Measurements from ENCODE around the gene NDUFA3. TPM values are rescaled to one million over a fixed set of nuclear protein-coding genes. Genes with fewer than 3 reads are reported as not detected.

Gene NDUFA3
- polyA plus RNA-seq, 2 of the 4 experiments (the other 2 are of a cell fraction): 43.5 to 190 TPM

DNA sequence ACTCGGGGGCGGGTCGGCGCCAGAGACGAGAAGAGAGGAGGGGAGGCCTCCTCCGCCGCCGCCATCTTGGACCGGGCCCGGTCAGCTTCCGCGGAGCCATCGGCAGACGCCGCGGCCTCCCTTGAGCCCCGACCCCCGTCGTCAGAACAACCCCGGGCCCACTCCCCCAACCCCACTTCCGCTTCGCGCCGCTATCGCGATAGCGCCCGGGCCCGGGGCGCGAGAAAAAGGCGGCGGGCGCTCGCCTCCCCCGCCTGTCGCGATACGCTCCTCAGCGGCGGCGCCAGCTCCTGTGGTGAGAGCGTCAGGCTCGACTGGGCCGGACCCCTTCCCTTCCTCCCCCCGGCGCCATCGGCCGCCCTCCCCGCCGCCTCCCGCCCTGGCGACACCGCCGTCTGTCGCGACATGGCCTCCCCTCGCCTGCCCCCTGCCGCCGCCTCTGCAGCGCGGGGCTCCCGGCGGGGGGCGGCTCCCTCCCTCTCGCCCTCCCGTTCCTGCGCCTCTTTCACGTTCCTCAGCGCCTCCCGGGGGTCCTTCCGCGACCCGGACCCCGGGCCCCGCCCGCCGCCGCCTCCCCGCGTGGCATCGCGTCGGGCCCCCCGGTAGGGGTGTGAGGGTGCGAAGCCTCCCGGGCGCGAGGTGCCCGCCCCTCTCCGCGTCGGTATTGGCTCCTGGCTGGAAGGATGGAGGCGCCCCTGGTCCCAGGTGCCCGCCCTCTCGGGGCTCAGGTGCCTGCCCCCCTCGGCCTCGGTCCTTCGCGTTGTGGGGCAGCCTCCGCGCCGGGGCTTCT, 35.2 kb downstream of the NDUFA3 start, which contains the start of gene CNOT3:
Gene CNOT3 (plus strand): TSS at position 64 of the 790 bp plus-strand sequence. CDS start 5,217 bp downstream, outside the sequence.
- CTCF ChIA-PET: interaction anchor here (1.0 to 2.8 kb wide), 9 partner anchors 11 to 114 kb away, joined by 3 to 9 read pairs (median 4); no protein-coding TSS in a partner anchor
- Histone ChIP-seq H3K4me2 (peak within 1 kb of the TSS; percentile 94), H3K9me3 (no peaks in the 10 kb centered on the region), H3K27ac (peak within 1 kb of the TSS; percentile 94 to 95), H3K4me1 (peaks cover 15% of the 10 kb centered on the region; the same call in 2 of the 3 replicates), H3K4me3 (peak within 1 kb of the TSS; percentile 84)
- POLR2A ChIA-PET: interaction anchor here (0.6 to 3.4 kb wide), 24 partner anchors 9 to 311 kb away, joined by 3 to 51 read pairs (median 8); partner anchors contain the start of genes LENG1, LENG8, MBOAT7 and MYADM
- no peak for FAIRE-seq
- DNase-seq (ENCODE audit: low read depth in 1 of 2, low spot score in 1 of 2): no peak
- no peak for ATAC-seq
- WGBS (ENCODE audit: missing lambda C conversion rate): 0% methylated on average over 8 of the region's 103 CpGs
- TF ChIP-seq SMC3 (IDR thresholded peaks at IDR 0.05) (no peak), CBX2 (IDR thresholded peaks at IDR 0.05; ENCODE audit: borderline replicate concordance, low read depth) (peak; percentile 98), HDAC2 (IDR thresholded peaks at IDR 0.05) (no peak), ESRRA (IDR thresholded peaks at IDR 0.05; ENCODE audit: borderline replicate concordance, low read length) (no peak), RCOR1 (IDR thresholded peaks at IDR 0.05; ENCODE audit: low read depth, low read length) (no peak), NFE2L2 (conservative IDR thresholded peaks at IDR 0.05; ENCODE audit: low read length) (no peak), RAD21 (conservative IDR thresholded peaks at IDR 0.05 in 1 of 2, IDR thresholded peaks at IDR 0.05 in 1 of 2) (no peak), RFX5 (IDR thresholded peaks at IDR 0.05) (no peak), GATA3 (IDR thresholded peaks at IDR 0.05; ENCODE audit: borderline replicate concordance) (no peak), NPAS2 (CRISPR knock-in tag; IDR thresholded peaks at IDR 0.05; ENCODE audit: borderline replicate concordance) (no peak), RARB (CRISPR knock-in tag; IDR thresholded peaks at IDR 0.05) (no peak), KDM5A (IDR thresholded peaks at IDR 0.05) (no peak), FOXS1 (CRISPR knock-in tag; IDR thresholded peaks at IDR 0.05) (no peak), EHF (CRISPR knock-in tag; IDR thresholded peaks at IDR 0.05) (no peak), HEYL (CRISPR knock-in tag; IDR thresholded peaks at IDR 0.05) (no peak), RNF2 (IDR thresholded peaks at IDR 0.05; ENCODE audit: borderline replicate concordance, low read depth) (no peak), FOSL2 (IDR thresholded peaks at IDR 0.05) (no peak), FOSL2 (CRISPR knock-in tag; IDR thresholded peaks at IDR 0.05) (no peak), NR3C1 (IDR thresholded peaks at IDR 0.05) (no peak), MAZ (IDR thresholded peaks at IDR 0.05; ENCODE audit: borderline replicate concordance, low read depth, low read length) (no peak), MYC (IDR thresholded peaks at IDR 0.05; ENCODE audit: borderline replicate concordance, low read length) (no peak), CEBPB (IDR thresholded peaks at IDR 0.05) (no peak), ZSCAN20 (CRISPR knock-in tag; IDR thresholded peaks at IDR 0.05) (no peak), CHD2 (IDR thresholded peaks at IDR 0.05; ENCODE audit: low read length, partially characterized antibody) (peak; percentile 7), EP300 (IDR thresholded peaks at IDR 0.05) (no peak)
- TF ChIP-seq, protein P1, sequence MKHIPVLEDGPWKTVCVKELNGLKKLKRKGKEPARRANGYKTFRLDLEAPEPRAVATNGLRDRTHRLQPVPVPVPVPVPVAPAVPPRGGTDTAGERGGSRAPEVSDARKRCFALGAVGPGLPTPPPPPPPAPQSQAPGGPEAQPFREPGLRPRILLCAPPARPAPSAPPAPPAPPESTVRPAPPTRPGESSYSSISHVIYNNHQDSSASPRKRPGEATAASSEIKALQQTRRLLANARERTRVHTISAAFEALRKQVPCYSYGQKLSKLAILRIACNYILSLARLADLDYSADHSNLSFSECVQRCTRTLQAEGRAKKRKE (CRISPR knock-in tag; IDR thresholded peaks at IDR 0.05; ENCODE audit: low read depth): no peak
- TF ChIP-seq, protein P2, sequence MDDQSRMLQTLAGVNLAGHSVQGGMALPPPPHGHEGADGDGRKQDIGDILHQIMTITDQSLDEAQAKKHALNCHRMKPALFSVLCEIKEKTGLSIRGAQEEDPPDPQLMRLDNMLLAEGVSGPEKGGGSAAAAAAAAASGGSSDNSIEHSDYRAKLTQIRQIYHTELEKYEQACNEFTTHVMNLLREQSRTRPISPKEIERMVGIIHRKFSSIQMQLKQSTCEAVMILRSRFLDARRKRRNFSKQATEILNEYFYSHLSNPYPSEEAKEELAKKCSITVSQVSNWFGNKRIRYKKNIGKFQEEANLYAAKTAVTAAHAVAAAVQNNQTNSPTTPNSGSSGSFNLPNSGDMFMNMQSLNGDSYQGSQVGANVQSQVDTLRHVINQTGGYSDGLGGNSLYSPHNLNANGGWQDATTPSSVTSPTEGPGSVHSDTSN (IDR thresholded peaks at IDR 0.05): no peak
- TF ChIP-seq, protein P3, sequence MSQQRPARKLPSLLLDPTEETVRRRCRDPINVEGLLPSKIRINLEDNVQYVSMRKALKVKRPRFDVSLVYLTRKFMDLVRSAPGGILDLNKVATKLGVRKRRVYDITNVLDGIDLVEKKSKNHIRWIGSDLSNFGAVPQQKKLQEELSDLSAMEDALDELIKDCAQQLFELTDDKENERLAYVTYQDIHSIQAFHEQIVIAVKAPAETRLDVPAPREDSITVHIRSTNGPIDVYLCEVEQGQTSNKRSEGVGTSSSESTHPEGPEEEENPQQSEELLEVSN (IDR thresholded peaks at IDR 0.05; ENCODE audit: borderline replicate concordance, low read depth): peak; percentile 83
- TF ChIP-seq, protein P4, sequence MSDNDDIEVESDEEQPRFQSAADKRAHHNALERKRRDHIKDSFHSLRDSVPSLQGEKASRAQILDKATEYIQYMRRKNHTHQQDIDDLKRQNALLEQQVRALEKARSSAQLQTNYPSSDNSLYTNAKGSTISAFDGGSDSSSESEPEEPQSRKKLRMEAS (IDR thresholded peaks at IDR 0.05): peak; percentile 51
- TF ChIP-seq, protein P5, sequence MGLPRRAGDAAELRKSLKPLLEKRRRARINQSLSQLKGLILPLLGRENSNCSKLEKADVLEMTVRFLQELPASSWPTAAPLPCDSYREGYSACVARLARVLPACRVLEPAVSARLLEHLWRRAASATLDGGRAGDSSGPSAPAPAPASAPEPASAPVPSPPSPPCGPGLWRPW (IDR thresholded peaks at IDR 0.05): no peak
- TF ChIP-seq, protein P6, sequence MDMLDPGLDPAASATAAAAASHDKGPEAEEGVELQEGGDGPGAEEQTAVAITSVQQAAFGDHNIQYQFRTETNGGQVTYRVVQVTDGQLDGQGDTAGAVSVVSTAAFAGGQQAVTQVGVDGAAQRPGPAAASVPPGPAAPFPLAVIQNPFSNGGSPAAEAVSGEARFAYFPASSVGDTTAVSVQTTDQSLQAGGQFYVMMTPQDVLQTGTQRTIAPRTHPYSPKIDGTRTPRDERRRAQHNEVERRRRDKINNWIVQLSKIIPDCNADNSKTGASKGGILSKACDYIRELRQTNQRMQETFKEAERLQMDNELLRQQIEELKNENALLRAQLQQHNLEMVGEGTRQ (IDR thresholded peaks at IDR 0.05): no peak
- TF ChIP-seq, protein P7, sequence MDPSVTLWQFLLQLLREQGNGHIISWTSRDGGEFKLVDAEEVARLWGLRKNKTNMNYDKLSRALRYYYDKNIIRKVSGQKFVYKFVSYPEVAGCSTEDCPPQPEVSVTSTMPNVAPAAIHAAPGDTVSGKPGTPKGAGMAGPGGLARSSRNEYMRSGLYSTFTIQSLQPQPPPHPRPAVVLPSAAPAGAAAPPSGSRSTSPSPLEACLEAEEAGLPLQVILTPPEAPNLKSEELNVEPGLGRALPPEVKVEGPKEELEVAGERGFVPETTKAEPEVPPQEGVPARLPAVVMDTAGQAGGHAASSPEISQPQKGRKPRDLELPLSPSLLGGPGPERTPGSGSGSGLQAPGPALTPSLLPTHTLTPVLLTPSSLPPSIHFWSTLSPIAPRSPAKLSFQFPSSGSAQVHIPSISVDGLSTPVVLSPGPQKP (IDR thresholded peaks at IDR 0.05; ENCODE audit: low read depth, low read length): no peak
- TF ChIP-seq, protein P8, sequence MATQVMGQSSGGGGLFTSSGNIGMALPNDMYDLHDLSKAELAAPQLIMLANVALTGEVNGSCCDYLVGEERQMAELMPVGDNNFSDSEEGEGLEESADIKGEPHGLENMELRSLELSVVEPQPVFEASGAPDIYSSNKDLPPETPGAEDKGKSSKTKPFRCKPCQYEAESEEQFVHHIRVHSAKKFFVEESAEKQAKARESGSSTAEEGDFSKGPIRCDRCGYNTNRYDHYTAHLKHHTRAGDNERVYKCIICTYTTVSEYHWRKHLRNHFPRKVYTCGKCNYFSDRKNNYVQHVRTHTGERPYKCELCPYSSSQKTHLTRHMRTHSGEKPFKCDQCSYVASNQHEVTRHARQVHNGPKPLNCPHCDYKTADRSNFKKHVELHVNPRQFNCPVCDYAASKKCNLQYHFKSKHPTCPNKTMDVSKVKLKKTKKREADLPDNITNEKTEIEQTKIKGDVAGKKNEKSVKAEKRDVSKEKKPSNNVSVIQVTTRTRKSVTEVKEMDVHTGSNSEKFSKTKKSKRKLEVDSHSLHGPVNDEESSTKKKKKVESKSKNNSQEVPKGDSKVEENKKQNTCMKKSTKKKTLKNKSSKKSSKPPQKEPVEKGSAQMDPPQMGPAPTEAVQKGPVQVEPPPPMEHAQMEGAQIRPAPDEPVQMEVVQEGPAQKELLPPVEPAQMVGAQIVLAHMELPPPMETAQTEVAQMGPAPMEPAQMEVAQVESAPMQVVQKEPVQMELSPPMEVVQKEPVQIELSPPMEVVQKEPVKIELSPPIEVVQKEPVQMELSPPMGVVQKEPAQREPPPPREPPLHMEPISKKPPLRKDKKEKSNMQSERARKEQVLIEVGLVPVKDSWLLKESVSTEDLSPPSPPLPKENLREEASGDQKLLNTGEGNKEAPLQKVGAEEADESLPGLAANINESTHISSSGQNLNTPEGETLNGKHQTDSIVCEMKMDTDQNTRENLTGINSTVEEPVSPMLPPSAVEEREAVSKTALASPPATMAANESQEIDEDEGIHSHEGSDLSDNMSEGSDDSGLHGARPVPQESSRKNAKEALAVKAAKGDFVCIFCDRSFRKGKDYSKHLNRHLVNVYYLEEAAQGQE (IDR thresholded peaks at IDR 0.05): no peak
